ENCODE data around the gene C9orf43. TPM values are rescaled to one million over a fixed set of nuclear protein-coding genes. Genes with fewer than 3 reads are reported as not detected.
"Not testable (repeated sequence)": the region's sequence is repeated elsewhere in the genome, so short reads cannot be mapped to it uniquely, and the experiment has no call there.

Gene C9orf43
- under 1 TPM; 0.27 to 0.73 (median 0.38) TPM for total RNA-seq (2021; fragmentation: NEBNext Ultra II Directional; extraction: Animal tissue kit (Norgen Biotek cat#: 25700))
- long read RNA-seq, result 0 reads

DNA sequence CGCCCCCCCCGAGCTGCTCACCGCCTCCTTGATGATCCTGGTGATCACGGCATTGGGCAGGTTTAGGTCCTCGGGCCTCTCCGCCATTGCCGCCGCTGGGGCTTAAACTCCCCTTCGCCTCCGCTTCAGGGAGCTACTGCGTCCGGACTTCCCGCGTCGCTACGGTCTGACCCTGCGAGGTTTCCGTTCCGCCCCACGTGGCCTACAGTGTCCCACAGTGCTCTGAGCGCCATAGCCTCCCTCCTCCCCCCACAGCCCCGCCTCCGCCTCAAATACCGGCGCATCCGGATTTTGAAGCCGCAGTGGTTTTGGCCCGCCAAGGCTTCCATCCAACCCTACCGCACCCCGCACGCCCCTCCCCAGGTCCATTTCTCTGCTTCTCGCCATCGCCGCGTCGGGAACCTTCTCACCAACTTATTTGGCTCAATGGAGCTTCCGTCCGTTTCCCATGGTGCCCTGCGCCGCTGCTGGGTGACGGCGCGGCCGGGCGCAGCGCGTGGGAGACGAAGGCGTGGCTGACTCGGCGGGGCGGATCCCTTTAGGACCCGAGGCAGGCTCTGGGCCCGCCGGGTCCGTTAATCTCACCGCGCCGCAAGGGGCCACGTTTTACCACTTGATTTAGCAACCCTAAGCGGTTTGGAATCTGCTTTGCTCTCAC, at the start of gene C9orf43, which contains the start of gene POLE3:
C9orf43 (plus strand) TSS at position 541 of the 658 bp plus-strand sequence. CDS start 2,747 bp downstream, outside the sequence.
POLE3 (minus strand) TSS at position 469 of the 658 bp plus-strand sequence; CDS start at position 87, 382 bp downstream.
- Mint-ChIP-seq H3K36me3 (ENCODE audit: low read depth) (peaks cover 24% of the 10 kb centered on the region), H3K9me3 (no peaks in the 10 kb centered on the region), H3K27ac (peak within 1 kb of the TSS; percentile 99), H3K4me3 (peak within 1 kb of the TSS; percentile 95), H3K4me1 (ENCODE audit: low read depth) (peaks cover 32% of the 10 kb centered on the region), H3K27me3 (ENCODE audit: insufficient read depth) (peaks cover 1% of the 10 kb centered on the region; the same call in 1 of the 2 replicates)
- DNase-seq, result peak; percentile 94
- no peak for TF ChIP-seq CTCF (IDR thresholded peaks at IDR 0.05)

DNA sequence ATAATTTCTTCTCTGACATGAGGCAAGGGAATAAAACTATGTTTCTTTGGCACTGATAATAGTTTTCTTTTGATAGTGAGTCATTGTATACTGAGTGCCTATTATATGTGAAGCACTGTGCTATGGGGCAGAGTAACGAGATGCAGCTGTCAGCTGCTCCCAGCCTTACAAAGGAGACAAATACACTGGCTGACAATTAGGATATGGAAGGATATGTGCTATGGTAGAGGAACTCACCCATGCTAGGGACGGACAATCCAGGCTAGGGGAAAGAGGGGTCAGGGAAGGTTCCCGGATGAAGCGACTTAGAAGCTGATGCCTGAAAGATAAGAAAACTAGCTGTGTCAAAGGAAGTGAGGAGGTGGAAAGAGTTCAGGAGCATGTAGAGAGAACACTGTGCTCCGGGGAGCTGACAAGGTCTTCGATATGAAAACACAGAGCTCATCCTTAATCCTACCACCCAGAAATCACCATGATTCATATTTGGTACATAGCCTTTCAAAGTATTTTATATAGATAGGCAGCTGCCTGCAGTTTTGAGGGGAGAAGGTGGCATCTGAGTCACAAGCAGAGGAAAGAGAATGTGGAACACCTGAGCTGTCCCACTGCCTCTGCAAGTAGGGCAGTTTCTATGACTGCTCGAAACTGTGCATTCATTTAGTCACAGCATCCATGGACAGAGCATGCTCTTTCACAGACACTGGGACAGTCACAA, 49.1 kb upstream of the C9orf43 start:
- Mint-ChIP-seq H3K36me3 (ENCODE audit: low read depth) (no peaks in the 10 kb centered on the region), H3K27me3 (ENCODE audit: insufficient read depth) (peaks cover 17% of the 10 kb centered on the region), H3K9me3 (no peaks in the 10 kb centered on the region), H3K4me3 (no peak overlapping the region), H3K4me1 (ENCODE audit: low read depth) (peaks cover 10% of the 10 kb centered on the region), H3K27ac (no peak overlapping the region)
- no peak for TF ChIP-seq CTCF (IDR thresholded peaks at IDR 0.05)
- DNase-seq, result no peak

GRCh38 chr9:113363336-113363735, 47.2 kb upstream of the C9orf43 start:
- no peak overlapping the region for H3K27ac Mint-ChIP-seq
- no peak overlapping the region for H3K4me3 Mint-ChIP-seq
- H3K27me3 Mint-ChIP-seq (ENCODE audit: insufficient read depth), result peaks cover 19% of the 10 kb centered on the region
- DNase-seq, result no peak
- TF ChIP-seq CTCF (IDR thresholded peaks at IDR 0.05), result no peak
- no peaks in the 10 kb centered on the region for H3K36me3 Mint-ChIP-seq (ENCODE audit: low read depth)
- H3K9me3 Mint-ChIP-seq, result no peaks in the 10 kb centered on the region
- peaks cover 10% of the 10 kb centered on the region for H3K4me1 Mint-ChIP-seq (ENCODE audit: low read depth)

GRCh38 chr9:113364951-113365350, 45.6 kb upstream of the C9orf43 start:
- TF ChIP-seq CTCF (IDR thresholded peaks at IDR 0.05), result no peak
- Mint-ChIP-seq H3K9me3 (no peaks in the 10 kb centered on the region), H3K27me3 (ENCODE audit: insufficient read depth) (peaks cover 18% of the 10 kb centered on the region), H3K27ac (no peak overlapping the region), H3K4me1 (ENCODE audit: low read depth) (peaks cover 10% of the 10 kb centered on the region), H3K36me3 (ENCODE audit: low read depth) (no peaks in the 10 kb centered on the region), H3K4me3 (no peak overlapping the region)
- DNase-seq, result no peak

DNA sequence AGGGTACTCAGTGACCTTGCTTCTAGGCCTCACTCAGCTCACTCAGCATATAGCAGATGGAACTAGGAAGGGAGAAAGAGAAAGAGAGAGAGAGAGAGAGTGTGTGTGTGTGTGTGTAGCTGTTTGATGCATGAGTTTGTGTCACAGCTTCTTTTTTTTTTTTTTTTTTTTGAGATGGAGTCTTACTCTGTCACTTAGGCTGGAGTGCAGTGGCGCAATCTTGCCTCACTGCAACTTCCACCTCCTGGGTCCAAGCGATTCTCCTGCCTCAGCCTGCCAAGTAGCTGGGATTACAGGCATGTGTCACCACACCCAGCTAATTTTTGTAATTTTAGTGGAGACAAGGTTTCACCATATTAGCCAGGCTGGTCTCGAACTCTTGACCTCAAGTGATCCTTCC, 44.9 kb upstream of the C9orf43 start:
- not testable (repeated sequence) for H3K4me1 Mint-ChIP-seq (ENCODE audit: low read depth); H3K36me3 Mint-ChIP-seq (ENCODE audit: low read depth); H3K9me3 Mint-ChIP-seq

More for the DNA sequence above, 44.9 kb upstream of the C9orf43 start:
- H3K27me3 Mint-ChIP-seq (ENCODE audit: insufficient read depth), result peaks cover 16% of the 10 kb centered on the region
- H3K27ac Mint-ChIP-seq, H3K4me3 Mint-ChIP-seq, DNase-seq: not testable (repeated sequence)
